PC-3 (cell line): Measurements from ENCODE around the gene TMEM219. TPM values are rescaled to one million over a fixed set of nuclear protein-coding genes. Genes with fewer than 3 reads are reported as not detected.

Source experiments
- ATAC-seq: fragments of 200-7000 bp; cut with Tn5 transposase; 2 replicates; pipeline ENCODE4 v1.9.1; 2020; ENCODE audit warnings: mild to moderate bottlenecking, moderate library complexity
- BruUV-seq: library from RNA; stranded (reverse); fragments of 400-500 nt; replicated peaks from 2 replicates; lab custom pipeline; 2021; lab: Mats Ljungman, UMichigan
- CTCF ChIA-PET: fragments of 300-600 bp; sonication (Branson Sonifier 250); formaldehyde crosslinking; loops from one replicate; lab custom pipeline; 2022; ENCODE audit warnings: antibody characterized with exemption; lab: Charles Lee
- POLR2A ChIA-PET: fragments of 300-600 bp; sonication (Branson Sonifier 250); formaldehyde crosslinking; loops from one replicate; lab custom pipeline; 2022; ENCODE audit warnings: antibody characterized with exemption; ENCODE audit not compliant: unreplicated experiment; lab: Charles Lee
- DNase-seq: peaks from one replicate; pipeline ENCODE4 v3.0.0-alpha.2; 2015
- H2AFZ ChIP-seq: fragments of 300-600 bp; sonication (generic); 2 replicates; pipeline ENCODE4 v1.6.0; 2016; ENCODE audit warnings: antibody characterized with exemption, low read length
- H3F3A ChIP-seq: fragments of 300-600 bp; sonication (generic); one replicate; pipeline ENCODE4 v1.6.0; 2017; ENCODE audit warnings: antibody characterized with exemption, low read length, control low read depth, mild to moderate bottlenecking; ENCODE audit not compliant: unreplicated experiment
- H3K27ac ChIP-seq: fragments of 300-600 bp; sonication (generic); 2 replicates; pipeline ENCODE4 v1.5.1; 2016; ENCODE audit warnings: mild to moderate bottlenecking, low read length
- H3K27me3 ChIP-seq: fragments of 300-600 bp; sonication (generic); 2 replicates; pipeline ENCODE4 v1.6.1; 2016; ENCODE audit warnings: low read length, mixed read lengths
- H3K36me3 ChIP-seq: fragments of 300-600 bp; sonication (generic); 2 replicates; pipeline ENCODE4 v1.6.1; 2016; ENCODE audit warnings: low read depth, mixed run types, low read length, mixed read lengths
- H3K4me1 ChIP-seq: fragments of 300-600 bp; sonication (generic); 2 replicates; pipeline ENCODE4 v1.5.1; 2016; ENCODE audit warnings: low read length; ENCODE audit not compliant: insufficient read depth
- H3K4me2 ChIP-seq: fragments of 300-600 bp; sonication (generic); 2 replicates; pipeline ENCODE4 v1.6.0; 2016; ENCODE audit warnings: low read length
- H3K4me3 ChIP-seq: fragments of 300-600 bp; sonication (generic); 2 replicates; pipeline ENCODE4 v1.5.1; 2016; ENCODE audit warnings: mild to moderate bottlenecking, low read length, mixed read lengths
- H3K79me2 ChIP-seq: fragments of 300-600 bp; sonication (generic); 2 replicates; pipeline ENCODE4 v1.6.1; 2017; ENCODE audit warnings: low read length, mixed read lengths
- H3K9ac ChIP-seq: fragments of 300-600 bp; sonication (generic); 2 replicates; pipeline ENCODE4 v1.6.0; 2016; ENCODE audit warnings: mild to moderate bottlenecking, low read length
- H3K9me2 ChIP-seq: fragments of 300-600 bp; sonication (generic); replicated peaks from 2 replicates; pipeline ENCODE4 v1.6.1; 2016; ENCODE audit warnings: mixed run types, low read length, mixed read lengths
- H3K9me3 ChIP-seq: fragments of 300-600 bp; sonication (generic); 2 replicates; pipeline ENCODE4 v1.6.1; 2016; ENCODE audit warnings: low read length, mixed read lengths
- H4K20me1 ChIP-seq: fragments of 300-600 bp; sonication (generic); 2 replicates; pipeline ENCODE4 v1.6.1; 2016; ENCODE audit warnings: low read length, mixed read lengths
- CTCF ChIP-seq: fragments of 300-600 bp; sonication (generic); conservative IDR thresholded peaks from 2 replicates; pipeline ENCODE4 v1.5.1; 2017; ENCODE audit warnings: antibody characterized with exemption, low read depth, mild to moderate bottlenecking, low read length
- EZH2 ChIP-seq: fragments of 300-600 bp; sonication (generic); IDR thresholded peaks from one replicate; pipeline ENCODE4 v1.6.1; 2017; ENCODE audit warnings: antibody characterized with exemption, mild to moderate bottlenecking, low read length; ENCODE audit not compliant: unreplicated experiment
- EZH2phosphoT487 ChIP-seq: fragments of 300-600 bp; sonication (generic); IDR thresholded peaks from 2 replicates; pipeline ENCODE4 v1.6.1; 2018; ENCODE audit warnings: mild to moderate bottlenecking, antibody characterized with exemption, low read length, borderline replicate concordance
- intact Hi-C: fragments of 100-400 bp; cut with micrococcal nuclease; formaldehyde crosslinking; loops from 2 replicates; pipeline ENCODE4 v1.9.0; 2023
- total RNA-seq: library from RNA; depleted of rRNA; stranded (reverse); fragments of >200 nt; gene quantifications from 2 replicates; pipeline ENCODE4 v1.2.3, GENCODE V29; 2014

Gene TMEM219
- total RNA-seq, 1 experiment from 2014 or later: 60.9 TPM

GRCh38 chr16:29995911-29996765 lies 34.3 kb downstream of the TMEM219 start, which contains the start of gene INO80E:
Gene INO80E (plus strand): TSS chr16:29996241. CDS start chr16:29996311, 70 bp downstream.
- H2AFZ ChIP-seq: peak within 1 kb of the TSS; percentile 100
- TSS peak; percentile 34 for BruUV-seq
- no peaks in the 10 kb centered on the region for H4K20me1 ChIP-seq

GRCh38 chr16:29996766-29997250 lies 34.9 kb downstream of the TMEM219 start:
- Histone ChIP-seq H3K4me1 (peaks cover 24% of the 10 kb centered on the region), H3K9ac (peak overlapping the region; percentile 100), H2AFZ (peak overlapping the region; percentile 100), H3F3A (no peaks in the 10 kb centered on the region), H3K4me2 (peak overlapping the region; percentile 100), H3K36me3 (peaks cover 8% of the 10 kb centered on the region; the same call in 1 of the 2 replicates), H3K79me2 (peaks cover 12% of the 10 kb centered on the region), H3K9me2 (no peaks in the 10 kb centered on the region), H3K27me3 (no peaks in the 10 kb centered on the region), H3K27ac (no peak overlapping the region), H3K9me3 (no peaks in the 10 kb centered on the region), H4K20me1 (no peaks in the 10 kb centered on the region), H3K4me3 (peak overlapping the region; percentile 91)
- no TSS peak for BruUV-seq
- intact Hi-C loops: loop anchor here (2.0 kb wide), 1 partner anchor 134 kb away; the partner anchor contains the start of gene CDIPT
- DNase-seq (no peak), ATAC-seq (no peak)
- ChIA-PET POLR2A (no interaction called here), CTCF (interaction anchor here (0.5 kb wide), 1 partner anchor 8 kb away, joined by 4 read pairs; no protein-coding TSS in a partner anchor)
- TF ChIP-seq EZH2 (no peak), CTCF (no peak), EZH2phosphoT487 (no peak)

More at GRCh38 chr16:29995911-29996765, 34.3 kb downstream of the TMEM219 start, which contains the start of gene INO80E:
- no peak for TF ChIP-seq EZH2
- H3K9ac ChIP-seq: peak within 1 kb of the TSS; percentile 100
- no peaks in the 10 kb centered on the region for H3K9me2 ChIP-seq
- H3K4me1 ChIP-seq: peaks cover 24% of the 10 kb centered on the region
- no peaks in the 10 kb centered on the region for H3K9me3 ChIP-seq
- H3K27ac ChIP-seq: peak within 1 kb of the TSS; percentile 92
- H3F3A ChIP-seq: no peaks in the 10 kb centered on the region
- ATAC-seq (peak; percentile 94), DNase-seq (peak; percentile 94)
- H3K27me3 ChIP-seq: no peaks in the 10 kb centered on the region
- peak within 1 kb of the TSS; percentile 91 for H3K4me3 ChIP-seq
- H3K4me2 ChIP-seq: peak within 1 kb of the TSS; percentile 100
- ChIA-PET POLR2A (no interaction called here), CTCF (interaction anchor here (0.5 kb wide), 1 partner anchor 9 kb away, joined by 4 read pairs; no protein-coding TSS in a partner anchor)
- peaks cover 8% of the 10 kb centered on the region; the same call in 1 of the 2 replicates for H3K36me3 ChIP-seq
- intact Hi-C loops: loop anchor here (2.0 kb wide), 1 partner anchor 133 kb away; the partner anchor contains the start of gene CDIPT
- peaks cover 12% of the 10 kb centered on the region for H3K79me2 ChIP-seq

GRCh38 chr16:29999605-30000004 lies 37.7 kb downstream of the TMEM219 start:
- Histone ChIP-seq H3K4me1 (peaks cover 18% of the 10 kb centered on the region), H3K9me2 (no peaks in the 10 kb centered on the region), H2AFZ (no peak overlapping the region), H3K36me3 (no peaks in the 10 kb centered on the region), H3K9ac (no peak overlapping the region), H3K4me2 (no peak overlapping the region), H4K20me1 (no peaks in the 10 kb centered on the region), H3K9me3 (no peaks in the 10 kb centered on the region), H3K4me3 (no peak overlapping the region), H3K27ac (no peak overlapping the region), H3K79me2 (peaks cover 12% of the 10 kb centered on the region), H3F3A (no peaks in the 10 kb centered on the region), H3K27me3 (no peaks in the 10 kb centered on the region)
- BruUV-seq: no TSS peak
- intact Hi-C loops: no loop called here
- CTCF ChIA-PET: no interaction called here
- DNase-seq (no peak), ATAC-seq (no peak)
- TF ChIP-seq EZH2: no peak
- no peak for TF ChIP-seq EZH2phosphoT487
- TF ChIP-seq CTCF: no peak
- POLR2A ChIA-PET: no interaction called here
